HL-60 (cell line): Measurements from ENCODE around the gene PCDHB10.
"Not testable (repeated sequence)": the region's sequence is repeated elsewhere in the genome, so short reads cannot be mapped to it uniquely, and the experiment has no call there.

Experiments
- DNase-seq, 2 experiments: peaks; one replicate each; pipeline ENCODE4 v3.0.0-alpha.2; 2010 to 2020; ENCODE audit warnings: low read depth in 1 of 2, low spot score in 1 of 2
- H3K27ac ChIP-seq: fragments of 250-450 bp; sonication (Bioruptor Pico); replicated peaks from 2 replicates; pipeline ENCODE4 v1.5.1; 2020; ENCODE audit warnings: mild to moderate bottlenecking, moderate library complexity
- H3K27me3 ChIP-seq: fragments of 250-450 bp; sonication (Bioruptor Pico); 2 replicates; pipeline ENCODE4 v1.5.1; 2021; ENCODE audit warnings: mild to moderate bottlenecking, moderate library complexity; ENCODE audit not compliant: insufficient read depth, poor library complexity, severe bottlenecking
- H3K4me3 ChIP-seq: replicated peaks from 2 replicates; pipeline ENCODE4 v1.5.1; 2011; ENCODE audit warnings: mild to moderate bottlenecking, control low read depth, low read length; ENCODE audit not compliant: insufficient read depth
- GABPA ChIP-seq: IDR thresholded peaks from 2 replicates; pipeline ENCODE4 v1.6.1; 2012; ENCODE audit warnings: low read depth
- POLR2AphosphoS5 ChIP-seq: IDR thresholded peaks from 2 replicates; pipeline ENCODE4 v1.6.1; 2012; ENCODE audit warnings: low read depth
- SPI1 ChIP-seq: IDR thresholded peaks from 2 replicates; pipeline ENCODE4 v1.6.1; 2012; ENCODE audit warnings: low read depth, mild to moderate bottlenecking, borderline replicate concordance
- TF ChIP-seq, protein P1 (sequence below): IDR thresholded peaks from 2 replicates; pipeline ENCODE4 v1.6.1; 2012; ENCODE audit warnings: low read depth; ENCODE audit not compliant: insufficient replicate concordance
- TF ChIP-seq, protein P2 (sequence below): IDR thresholded peaks from one replicate; pipeline ENCODE4 v1.5.1; 2011; ENCODE audit warnings: low read length, control low read depth, inconsistent platforms; ENCODE audit not compliant: insufficient read depth

PCDHB10 gene

DNA sequence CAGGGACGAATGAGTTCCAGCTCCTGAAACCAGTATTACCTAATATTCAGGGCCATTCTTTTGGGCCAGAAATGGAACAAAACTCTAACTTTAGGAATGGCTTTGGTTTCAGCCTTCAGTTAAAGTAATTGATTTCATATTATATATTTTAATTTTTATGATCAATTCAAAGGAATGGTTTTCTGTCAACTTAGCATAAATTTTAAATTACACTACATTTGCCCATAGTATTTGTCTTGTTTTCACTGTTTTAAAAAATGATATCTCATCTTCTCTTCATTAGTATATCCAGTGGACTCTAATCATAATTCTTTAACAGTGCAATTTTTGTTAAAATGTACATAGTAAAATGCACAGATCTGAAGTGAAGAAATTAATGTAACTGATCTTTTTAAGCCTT, 11.8 kb upstream of the PCDHB10 start:
- Histone ChIP-seq H3K27ac (no peak overlapping the region), H3K27me3 (no peaks in the 10 kb centered on the region), H3K4me3 (no peak overlapping the region)
- DNase-seq = no peak
- TF ChIP-seq, protein P1, sequence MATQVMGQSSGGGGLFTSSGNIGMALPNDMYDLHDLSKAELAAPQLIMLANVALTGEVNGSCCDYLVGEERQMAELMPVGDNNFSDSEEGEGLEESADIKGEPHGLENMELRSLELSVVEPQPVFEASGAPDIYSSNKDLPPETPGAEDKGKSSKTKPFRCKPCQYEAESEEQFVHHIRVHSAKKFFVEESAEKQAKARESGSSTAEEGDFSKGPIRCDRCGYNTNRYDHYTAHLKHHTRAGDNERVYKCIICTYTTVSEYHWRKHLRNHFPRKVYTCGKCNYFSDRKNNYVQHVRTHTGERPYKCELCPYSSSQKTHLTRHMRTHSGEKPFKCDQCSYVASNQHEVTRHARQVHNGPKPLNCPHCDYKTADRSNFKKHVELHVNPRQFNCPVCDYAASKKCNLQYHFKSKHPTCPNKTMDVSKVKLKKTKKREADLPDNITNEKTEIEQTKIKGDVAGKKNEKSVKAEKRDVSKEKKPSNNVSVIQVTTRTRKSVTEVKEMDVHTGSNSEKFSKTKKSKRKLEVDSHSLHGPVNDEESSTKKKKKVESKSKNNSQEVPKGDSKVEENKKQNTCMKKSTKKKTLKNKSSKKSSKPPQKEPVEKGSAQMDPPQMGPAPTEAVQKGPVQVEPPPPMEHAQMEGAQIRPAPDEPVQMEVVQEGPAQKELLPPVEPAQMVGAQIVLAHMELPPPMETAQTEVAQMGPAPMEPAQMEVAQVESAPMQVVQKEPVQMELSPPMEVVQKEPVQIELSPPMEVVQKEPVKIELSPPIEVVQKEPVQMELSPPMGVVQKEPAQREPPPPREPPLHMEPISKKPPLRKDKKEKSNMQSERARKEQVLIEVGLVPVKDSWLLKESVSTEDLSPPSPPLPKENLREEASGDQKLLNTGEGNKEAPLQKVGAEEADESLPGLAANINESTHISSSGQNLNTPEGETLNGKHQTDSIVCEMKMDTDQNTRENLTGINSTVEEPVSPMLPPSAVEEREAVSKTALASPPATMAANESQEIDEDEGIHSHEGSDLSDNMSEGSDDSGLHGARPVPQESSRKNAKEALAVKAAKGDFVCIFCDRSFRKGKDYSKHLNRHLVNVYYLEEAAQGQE = no peak
- TF ChIP-seq POLR2AphosphoS5 = no peak
- no peak for TF ChIP-seq GABPA
- TF ChIP-seq, protein P2, sequence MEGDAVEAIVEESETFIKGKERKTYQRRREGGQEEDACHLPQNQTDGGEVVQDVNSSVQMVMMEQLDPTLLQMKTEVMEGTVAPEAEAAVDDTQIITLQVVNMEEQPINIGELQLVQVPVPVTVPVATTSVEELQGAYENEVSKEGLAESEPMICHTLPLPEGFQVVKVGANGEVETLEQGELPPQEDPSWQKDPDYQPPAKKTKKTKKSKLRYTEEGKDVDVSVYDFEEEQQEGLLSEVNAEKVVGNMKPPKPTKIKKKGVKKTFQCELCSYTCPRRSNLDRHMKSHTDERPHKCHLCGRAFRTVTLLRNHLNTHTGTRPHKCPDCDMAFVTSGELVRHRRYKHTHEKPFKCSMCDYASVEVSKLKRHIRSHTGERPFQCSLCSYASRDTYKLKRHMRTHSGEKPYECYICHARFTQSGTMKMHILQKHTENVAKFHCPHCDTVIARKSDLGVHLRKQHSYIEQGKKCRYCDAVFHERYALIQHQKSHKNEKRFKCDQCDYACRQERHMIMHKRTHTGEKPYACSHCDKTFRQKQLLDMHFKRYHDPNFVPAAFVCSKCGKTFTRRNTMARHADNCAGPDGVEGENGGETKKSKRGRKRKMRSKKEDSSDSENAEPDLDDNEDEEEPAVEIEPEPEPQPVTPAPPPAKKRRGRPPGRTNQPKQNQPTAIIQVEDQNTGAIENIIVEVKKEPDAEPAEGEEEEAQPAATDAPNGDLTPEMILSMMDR = no peak
- no peak for TF ChIP-seq SPI1

DNA sequence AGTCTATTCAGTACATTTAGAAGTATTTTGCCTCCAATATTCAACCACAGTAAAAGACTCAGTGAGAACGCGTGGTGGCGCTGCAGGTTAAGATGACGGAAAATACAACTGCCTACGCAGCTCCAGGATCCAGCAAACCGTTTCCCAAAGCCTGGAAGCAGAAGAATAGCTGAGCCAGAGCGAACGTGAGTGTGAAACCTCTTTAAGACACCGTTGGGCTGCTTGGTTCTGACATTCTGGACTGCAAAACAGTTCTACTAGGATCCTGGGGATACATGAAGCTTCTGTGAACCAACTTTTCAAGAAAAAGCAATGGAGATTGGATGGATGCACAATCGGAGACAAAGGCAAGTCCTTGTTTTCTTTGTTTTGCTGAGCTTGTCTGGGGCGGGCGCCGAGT, 9.9 kb upstream of the PCDHB10 start, which contains the start of gene PCDHB16:
Gene PCDHB16 (plus strand): TSS at position 140 of the 400 bp plus-strand sequence. CDS start 173 bp downstream, at position 313.
- no peak for DNase-seq
- Histone ChIP-seq H3K27ac (no peak within 1 kb of the TSS), H3K27me3 (no peaks in the 10 kb centered on the region), H3K4me3 (no peak within 1 kb of the TSS)
- TF ChIP-seq, protein P2 = no peak
- no peak for TF ChIP-seq GABPA
- TF ChIP-seq, protein P1 = no peak

DNA sequence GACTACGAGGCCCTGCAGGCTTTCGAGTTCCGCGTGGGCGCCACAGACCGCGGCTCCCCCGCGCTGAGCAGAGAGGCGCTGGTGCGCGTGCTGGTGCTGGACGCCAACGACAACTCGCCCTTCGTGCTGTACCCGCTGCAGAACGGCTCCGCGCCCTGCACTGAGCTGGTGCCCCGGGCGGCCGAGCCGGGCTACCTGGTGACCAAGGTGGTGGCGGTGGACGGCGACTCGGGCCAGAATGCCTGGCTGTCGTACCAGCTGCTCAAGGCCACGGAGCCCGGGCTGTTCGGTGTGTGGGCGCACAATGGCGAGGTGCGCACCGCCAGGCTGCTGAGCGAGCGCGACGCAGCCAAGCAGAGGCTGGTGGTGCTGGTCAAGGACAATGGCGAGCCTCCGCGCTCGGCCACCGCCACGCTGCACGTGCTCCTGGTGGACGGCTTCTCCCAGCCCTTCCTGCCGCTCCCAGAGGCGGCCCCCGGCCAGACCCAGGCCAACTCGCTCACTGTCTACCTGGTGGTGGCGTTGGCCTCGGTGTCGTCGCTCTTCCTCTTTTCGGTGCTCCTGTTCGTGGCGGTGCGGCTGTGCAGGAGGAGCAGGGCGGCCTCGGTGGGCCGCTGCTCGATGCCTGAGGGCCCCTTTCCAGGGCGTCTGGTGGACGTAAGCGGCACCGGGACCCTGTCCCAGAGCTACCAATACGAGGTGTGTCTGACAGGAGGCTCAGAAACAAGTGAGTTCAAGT, 7.9 kb upstream of the PCDHB10 start:
- H3K4me3 ChIP-seq, DNase-seq, H3K27me3 ChIP-seq, H3K27ac ChIP-seq: not testable (repeated sequence)

DNA sequence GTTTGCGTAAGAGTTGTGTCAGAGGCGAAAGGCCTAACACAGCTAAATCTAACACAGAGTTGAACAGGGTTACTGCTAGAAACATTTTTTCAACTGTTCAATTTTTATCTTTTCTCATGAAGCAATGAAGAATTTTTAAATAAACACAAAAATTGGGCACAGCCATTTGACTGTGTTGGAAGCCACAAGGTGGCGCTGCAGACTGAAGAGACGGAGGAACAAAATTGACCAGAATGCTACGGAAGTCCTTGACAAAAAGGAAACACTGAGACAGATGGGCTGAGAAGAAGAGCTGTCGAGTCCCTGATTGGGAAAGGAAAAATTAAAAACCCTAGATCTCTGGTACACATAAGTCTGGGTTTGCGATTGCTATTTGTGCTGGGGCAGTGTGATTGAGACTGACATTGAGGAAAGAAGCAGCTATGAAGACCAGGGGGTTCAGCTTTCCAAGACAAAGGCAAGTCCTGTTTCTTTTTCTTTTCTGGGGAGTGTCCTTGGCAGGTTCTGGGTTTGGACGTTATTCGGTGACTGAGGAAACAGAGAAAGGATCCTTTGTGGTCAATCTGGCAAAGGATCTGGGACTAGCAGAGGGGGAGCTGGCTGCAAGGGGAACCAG, 5.1 kb upstream of the PCDHB10 start, which contains the start of gene PCDHB9:
Gene PCDHB9 (plus strand): TSS at position 265 of the 616 bp plus-strand sequence. CDS start 158 bp downstream, at position 423.
- no peak for DNase-seq
- Histone ChIP-seq H3K27me3 (no peaks in the 10 kb centered on the region), H3K4me3 (no peak within 1 kb of the TSS), H3K27ac (no peak within 1 kb of the TSS)
- TF ChIP-seq, protein P2 = peak; percentile 23
- TF ChIP-seq, protein P1 = no peak
- no peak for TF ChIP-seq SPI1

DNA sequence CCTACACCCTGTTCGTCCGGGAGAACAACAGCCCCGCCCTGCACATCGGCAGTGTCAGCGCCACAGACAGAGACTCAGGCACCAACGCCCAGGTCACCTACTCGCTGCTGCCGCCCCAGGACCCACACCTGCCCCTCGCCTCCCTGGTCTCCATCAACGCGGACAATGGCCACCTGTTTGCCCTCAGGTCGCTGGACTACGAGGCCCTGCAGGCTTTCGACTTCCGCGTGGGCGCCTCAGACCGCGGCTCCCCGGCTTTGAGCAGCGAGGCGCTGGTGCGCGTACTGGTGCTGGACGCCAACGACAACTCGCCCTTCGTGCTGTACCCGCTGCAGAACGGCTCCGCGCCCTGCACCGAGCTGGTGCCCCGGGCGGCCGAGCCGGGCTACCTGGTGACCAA, 3.5 kb upstream of the PCDHB10 start:
- H3K4me3 ChIP-seq, H3K27me3 ChIP-seq, H3K27ac ChIP-seq, DNase-seq: not testable (repeated sequence)

DNA sequence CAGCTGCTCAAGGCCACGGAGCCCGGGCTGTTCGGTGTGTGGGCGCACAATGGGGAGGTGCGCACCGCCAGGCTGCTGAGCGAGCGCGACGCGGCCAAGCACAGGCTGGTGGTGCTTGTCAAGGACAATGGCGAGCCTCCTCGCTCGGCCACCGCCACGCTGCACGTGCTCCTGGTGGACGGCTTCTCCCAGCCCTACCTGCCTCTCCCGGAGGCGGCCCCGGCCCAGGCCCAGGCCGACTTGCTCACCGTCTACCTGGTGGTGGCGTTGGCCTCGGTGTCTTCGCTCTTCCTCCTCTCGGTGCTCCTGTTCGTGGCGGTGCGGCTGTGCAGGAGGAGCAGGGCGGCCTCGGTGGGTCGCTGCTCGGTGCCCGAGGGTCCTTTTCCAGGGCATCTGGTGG, 3.0 kb upstream of the PCDHB10 start:
- not testable (repeated sequence) for H3K27me3 ChIP-seq, DNase-seq, H3K27ac ChIP-seq, H3K4me3 ChIP-seq
